Liver (tissue), 9 donors: ENCODE measurements around the gene HMG20A. TPM values are rescaled to one million over a fixed set of nuclear protein-coding genes. Genes with fewer than 3 reads are reported as not detected.

Source experiments
- DNase-seq: peaks from one replicate; pipeline ENCODE4 v3.0.0-alpha.2; 2017; ENCODE audit warnings: low spot score
- H3K27ac ChIP-seq, 2 donors: one replicate each; pipeline ENCODE4 v1.7.0; 2013; ENCODE audit warnings: inconsistent platforms in 2 of 2, low read length in 2 of 2, control low read depth in 1 of 2, low read depth in 1 of 2, mild to moderate bottlenecking in 1 of 2
- H3K27me3 ChIP-seq, 4 donors: one replicate each; pipeline versions ENCODE4 v1.6.1 to v1.7.0; 2013; ENCODE audit warnings: low read length in 3 of 4, inconsistent platforms in 1 of 4, mild to moderate bottlenecking in 1 of 4, moderate library complexity in 1 of 4; ENCODE audit not compliant: control insufficient read depth in 4 of 4, insufficient read depth in 4 of 4
- H3K36me3 ChIP-seq, 4 donors: one replicate each; pipeline versions ENCODE4 v1.6.1 to v1.7.0; 2013; ENCODE audit warnings: low read length in 3 of 4, mild to moderate bottlenecking in 3 of 4, low read depth in 1 of 4, moderate library complexity in 1 of 4; ENCODE audit not compliant: control insufficient read depth in 4 of 4, insufficient read depth in 3 of 4
- H3K4me1 ChIP-seq, 4 donors: one replicate each; pipeline versions ENCODE4 v1.6.1 to v1.7.0; 2013; ENCODE audit warnings: low read length in 3 of 4, mild to moderate bottlenecking in 3 of 4, moderate library complexity in 1 of 4; ENCODE audit not compliant: control insufficient read depth in 4 of 4, insufficient read depth in 4 of 4
- H3K4me3 ChIP-seq, 3 donors: one replicate each; pipeline versions ENCODE4 v1.6.1 to v1.7.0; 2013; ENCODE audit warnings: low read length in 3 of 3, control low read depth in 1 of 3, low read depth in 1 of 3, mild to moderate bottlenecking in 1 of 3
- H3K9ac ChIP-seq, 2 donors: one replicate each; pipeline ENCODE4 v1.7.0; 2013; ENCODE audit warnings: low read length in 2 of 2, mild to moderate bottlenecking in 2 of 2, moderate library complexity in 2 of 2, control low read depth in 1 of 2, low read depth in 1 of 2
- H3K9me3 ChIP-seq, 4 donors: one replicate each; pipeline versions ENCODE4 v1.6.1 to v1.7.0; 2013; ENCODE audit warnings: low read length in 3 of 4; ENCODE audit not compliant: control insufficient read depth in 4 of 4
- EGR1 ChIP-seq, 2 donors: IDR thresholded peaks; 2 replicates each; pipeline ENCODE4 v1.6.1; 2016 to 2018; ENCODE audit warnings: antibody characterized with exemption in 2 of 2, low read depth in 2 of 2
- FOXA1 ChIP-seq: IDR thresholded peaks from 2 replicates; pipeline ENCODE4 v1.6.1; 2016; ENCODE audit warnings: antibody characterized with exemption
- FOXA2 ChIP-seq: IDR thresholded peaks from 2 replicates; pipeline ENCODE4 v1.6.1; 2016; ENCODE audit warnings: antibody characterized with exemption
- GABPA ChIP-seq, 2 donors: IDR thresholded peaks in 1 of 2; conservative IDR thresholded peaks in 1 of 2; 2 replicates each; pipeline ENCODE4 v1.6.1; 2016; ENCODE audit warnings: antibody characterized with exemption in 2 of 2, mild to moderate bottlenecking in 1 of 2, moderate library complexity in 1 of 2
- HNF4A ChIP-seq, 2 donors: conservative IDR thresholded peaks; 2 replicates each; pipeline ENCODE4 v1.6.1; 2016; ENCODE audit warnings: antibody characterized with exemption in 2 of 2, mild to moderate bottlenecking in 2 of 2
- HNF4G ChIP-seq: IDR thresholded peaks from 2 replicates; pipeline ENCODE4 v1.6.1; 2016; ENCODE audit warnings: antibody characterized with exemption
- JUND ChIP-seq, 2 donors: IDR thresholded peaks; 2 replicates each; pipeline ENCODE4 v1.6.1; 2016; ENCODE audit warnings: antibody characterized with exemption in 2 of 2
- NR2F2 ChIP-seq: IDR thresholded peaks from 2 replicates; pipeline ENCODE4 v1.6.1; 2016; ENCODE audit warnings: antibody characterized with exemption
- RAD21 ChIP-seq, 2 donors: IDR thresholded peaks; 2 replicates each; pipeline ENCODE4 v1.6.1; 2016; ENCODE audit warnings: antibody characterized with exemption in 2 of 2, mild to moderate bottlenecking in 2 of 2
- RXRA ChIP-seq, 2 donors: IDR thresholded peaks; 2 replicates each; pipeline ENCODE4 v1.6.1; 2017 to 2018; ENCODE audit warnings: antibody characterized with exemption in 2 of 2, mild to moderate bottlenecking in 1 of 2
- SP1 ChIP-seq: IDR thresholded peaks from 2 replicates; pipeline ENCODE4 v1.6.1; 2018; ENCODE audit warnings: antibody characterized with exemption, mild to moderate bottlenecking
- TAF1 ChIP-seq: conservative IDR thresholded peaks from 2 replicates; pipeline ENCODE4 v1.6.1; 2016; ENCODE audit warnings: antibody characterized with exemption, mild to moderate bottlenecking
- YY1 ChIP-seq: IDR thresholded peaks from 2 replicates; pipeline ENCODE4 v1.6.1; 2016; ENCODE audit warnings: antibody characterized with exemption, mild to moderate bottlenecking
- WGBS: extraction: QIAGEN DNeasy Blood & Tissue Kit; methylation state at CpG from one replicate; pipeline ENCODE4 v1.1.7; 2013; 5-methylcytosine and 5-hydroxymethylcytosine counted together
- polyA plus RNA-seq, 2 donors: library from polyadenylated mRNA; stranded (reverse) in 1 of 2; unstranded in 1 of 2; fragments of 200-250 nt in 1 of 2; fragments of >200 nt in 1 of 2; fragmentation: Nextera tagmentation in 1 of 2; extraction: Ambion mirVana in 1 of 2; gene quantifications; one replicate each; pipeline versions ENCODE4 v1.2.1 to v1.2.3, GENCODE V29; 2013 to 2015
- total RNA-seq, 2 donors: library from RNA; depleted of rRNA; stranded (reverse); fragments of >200 nt; gene quantifications; one replicate each; pipeline ENCODE4 v1.2.3, GENCODE V29; 2014
- TF ChIP-seq, protein P1 (sequence below): IDR thresholded peaks from 2 replicates; pipeline ENCODE4 v1.6.1; 2016; ENCODE audit warnings: antibody characterized with exemption
- TF ChIP-seq, protein P2 (sequence below): fragments of 150-350 bp; IDR thresholded peaks from 2 replicates; pipeline ENCODE4 v1.5.1; 2017; ENCODE audit warnings: improper control_type of control experiment, low read depth, low read length; ENCODE audit not compliant: missing input control
- TF ChIP-seq, protein P3 (sequence below): IDR thresholded peaks from 2 replicates; pipeline ENCODE4 v1.6.1; 2016; ENCODE audit warnings: antibody characterized with exemption
- TF ChIP-seq, protein P4 (sequence below): IDR thresholded peaks from 2 replicates; pipeline ENCODE4 v1.6.1; 2016; ENCODE audit warnings: antibody characterized with exemption
- TF ChIP-seq, protein P5 (sequence below): IDR thresholded peaks from 2 replicates; pipeline ENCODE4 v1.6.1; 2016; ENCODE audit warnings: antibody characterized with exemption, mild to moderate bottlenecking
- donor health status: healthy.
- donor health status: healthy.
- donor health status: healthy.
- donor health status: healthy.
- donor health status: healthy.

HMG20A gene
- total and polyA plus RNA-seq, 4 donors: 7.7 to 19.4 (median 13.3) TPM

DNA sequence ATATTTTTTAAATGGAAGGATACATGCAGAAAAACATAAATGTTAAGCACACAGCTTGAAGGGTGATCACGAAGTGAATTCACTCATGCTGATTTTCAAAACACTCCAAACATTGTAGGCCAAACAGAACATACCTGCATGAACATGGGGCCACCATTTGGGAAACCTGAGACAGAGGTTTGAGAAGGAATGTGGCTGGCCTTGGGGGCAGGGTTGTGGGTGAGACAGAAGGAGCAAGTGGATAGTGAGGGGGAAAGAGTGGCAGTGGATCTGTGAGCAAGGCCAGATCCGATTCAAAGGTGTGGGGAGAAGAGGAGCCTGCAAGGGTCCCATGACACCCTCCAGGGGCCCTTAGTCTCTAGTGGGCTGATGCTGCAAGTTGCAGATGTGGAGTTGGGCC lies 94.9 kb downstream of the HMG20A start (continued):
- TF ChIP-seq, protein P1, sequence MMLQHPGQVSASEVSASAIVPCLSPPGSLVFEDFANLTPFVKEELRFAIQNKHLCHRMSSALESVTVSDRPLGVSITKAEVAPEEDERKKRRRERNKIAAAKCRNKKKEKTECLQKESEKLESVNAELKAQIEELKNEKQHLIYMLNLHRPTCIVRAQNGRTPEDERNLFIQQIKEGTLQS: no peak
- no peak for TF ChIP-seq YY1

DNA sequence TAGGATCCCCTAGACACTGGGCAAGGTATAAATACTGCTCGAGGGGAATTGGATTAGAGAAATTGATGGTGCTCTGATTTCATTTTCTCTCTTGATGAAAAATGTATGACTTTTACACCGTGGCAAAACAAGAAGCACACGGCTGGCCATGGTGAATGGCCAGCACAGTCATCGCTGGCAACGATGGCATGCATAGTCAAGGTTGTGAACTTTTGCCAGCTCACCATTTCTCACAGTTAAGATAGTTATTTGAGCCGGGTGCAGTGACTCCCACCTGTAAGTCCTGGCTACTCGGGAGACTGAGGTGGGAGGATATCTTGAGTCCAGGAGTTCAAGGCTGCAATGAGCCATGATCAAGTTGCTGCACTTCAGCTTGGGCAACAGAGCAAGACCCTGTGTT lies 95.4 kb downstream of the HMG20A start:
- Histone ChIP-seq H3K27me3 (no peaks in the 10 kb centered on the region), H3K27ac (no peak overlapping the region), H3K4me3 (no peak overlapping the region), H3K36me3 (no peaks in the 10 kb centered on the region), H3K9ac (no peak overlapping the region), H3K4me1 (no peaks in the 10 kb centered on the region), H3K9me3 (peaks cover 0 to 2% (median 0%) of the 10 kb centered on the region in 4 donors)
- WGBS: 92% methylated on average over 7 of the region's 7 CpGs
- TF ChIP-seq, protein P1: no peak
- TF ChIP-seq GABPA (IDR thresholded peaks at IDR 0.05 in 1 of 2, conservative IDR thresholded peaks at IDR 0.05 in 1 of 2) (no peak), SP1 (no peak), FOXA2 (no peak), RAD21 (IDR thresholded peaks at IDR 0.05) (no peak), JUND (IDR thresholded peaks at IDR 0.05) (no peak), HNF4A (conservative IDR thresholded peaks at IDR 0.05) (no peak), RXRA (IDR thresholded peaks at IDR 0.05) (no peak), FOXA1 (no peak), EGR1 (IDR thresholded peaks at IDR 0.05; ENCODE audit: low read depth in 2 of 2) (no peak), HNF4G (no peak), YY1 (no peak), NR2F2 (no peak), TAF1 (no peak)
- TF ChIP-seq, protein P2, sequence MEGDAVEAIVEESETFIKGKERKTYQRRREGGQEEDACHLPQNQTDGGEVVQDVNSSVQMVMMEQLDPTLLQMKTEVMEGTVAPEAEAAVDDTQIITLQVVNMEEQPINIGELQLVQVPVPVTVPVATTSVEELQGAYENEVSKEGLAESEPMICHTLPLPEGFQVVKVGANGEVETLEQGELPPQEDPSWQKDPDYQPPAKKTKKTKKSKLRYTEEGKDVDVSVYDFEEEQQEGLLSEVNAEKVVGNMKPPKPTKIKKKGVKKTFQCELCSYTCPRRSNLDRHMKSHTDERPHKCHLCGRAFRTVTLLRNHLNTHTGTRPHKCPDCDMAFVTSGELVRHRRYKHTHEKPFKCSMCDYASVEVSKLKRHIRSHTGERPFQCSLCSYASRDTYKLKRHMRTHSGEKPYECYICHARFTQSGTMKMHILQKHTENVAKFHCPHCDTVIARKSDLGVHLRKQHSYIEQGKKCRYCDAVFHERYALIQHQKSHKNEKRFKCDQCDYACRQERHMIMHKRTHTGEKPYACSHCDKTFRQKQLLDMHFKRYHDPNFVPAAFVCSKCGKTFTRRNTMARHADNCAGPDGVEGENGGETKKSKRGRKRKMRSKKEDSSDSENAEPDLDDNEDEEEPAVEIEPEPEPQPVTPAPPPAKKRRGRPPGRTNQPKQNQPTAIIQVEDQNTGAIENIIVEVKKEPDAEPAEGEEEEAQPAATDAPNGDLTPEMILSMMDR: no peak
- TF ChIP-seq, protein P3, sequence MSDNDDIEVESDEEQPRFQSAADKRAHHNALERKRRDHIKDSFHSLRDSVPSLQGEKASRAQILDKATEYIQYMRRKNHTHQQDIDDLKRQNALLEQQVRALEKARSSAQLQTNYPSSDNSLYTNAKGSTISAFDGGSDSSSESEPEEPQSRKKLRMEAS: no peak
- TF ChIP-seq, protein P4, sequence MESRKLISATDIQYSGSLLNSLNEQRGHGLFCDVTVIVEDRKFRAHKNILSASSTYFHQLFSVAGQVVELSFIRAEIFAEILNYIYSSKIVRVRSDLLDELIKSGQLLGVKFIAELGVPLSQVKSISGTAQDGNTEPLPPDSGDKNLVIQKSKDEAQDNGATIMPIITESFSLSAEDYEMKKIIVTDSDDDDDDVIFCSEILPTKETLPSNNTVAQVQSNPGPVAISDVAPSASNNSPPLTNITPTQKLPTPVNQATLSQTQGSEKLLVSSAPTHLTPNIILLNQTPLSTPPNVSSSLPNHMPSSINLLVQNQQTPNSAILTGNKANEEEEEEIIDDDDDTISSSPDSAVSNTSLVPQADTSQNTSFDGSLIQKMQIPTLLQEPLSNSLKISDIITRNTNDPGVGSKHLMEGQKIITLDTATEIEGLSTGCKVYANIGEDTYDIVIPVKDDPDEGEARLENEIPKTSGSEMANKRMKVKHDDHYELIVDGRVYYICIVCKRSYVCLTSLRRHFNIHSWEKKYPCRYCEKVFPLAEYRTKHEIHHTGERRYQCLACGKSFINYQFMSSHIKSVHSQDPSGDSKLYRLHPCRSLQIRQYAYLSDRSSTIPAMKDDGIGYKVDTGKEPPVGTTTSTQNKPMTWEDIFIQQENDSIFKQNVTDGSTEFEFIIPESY: no peak
- TF ChIP-seq, protein P5, sequence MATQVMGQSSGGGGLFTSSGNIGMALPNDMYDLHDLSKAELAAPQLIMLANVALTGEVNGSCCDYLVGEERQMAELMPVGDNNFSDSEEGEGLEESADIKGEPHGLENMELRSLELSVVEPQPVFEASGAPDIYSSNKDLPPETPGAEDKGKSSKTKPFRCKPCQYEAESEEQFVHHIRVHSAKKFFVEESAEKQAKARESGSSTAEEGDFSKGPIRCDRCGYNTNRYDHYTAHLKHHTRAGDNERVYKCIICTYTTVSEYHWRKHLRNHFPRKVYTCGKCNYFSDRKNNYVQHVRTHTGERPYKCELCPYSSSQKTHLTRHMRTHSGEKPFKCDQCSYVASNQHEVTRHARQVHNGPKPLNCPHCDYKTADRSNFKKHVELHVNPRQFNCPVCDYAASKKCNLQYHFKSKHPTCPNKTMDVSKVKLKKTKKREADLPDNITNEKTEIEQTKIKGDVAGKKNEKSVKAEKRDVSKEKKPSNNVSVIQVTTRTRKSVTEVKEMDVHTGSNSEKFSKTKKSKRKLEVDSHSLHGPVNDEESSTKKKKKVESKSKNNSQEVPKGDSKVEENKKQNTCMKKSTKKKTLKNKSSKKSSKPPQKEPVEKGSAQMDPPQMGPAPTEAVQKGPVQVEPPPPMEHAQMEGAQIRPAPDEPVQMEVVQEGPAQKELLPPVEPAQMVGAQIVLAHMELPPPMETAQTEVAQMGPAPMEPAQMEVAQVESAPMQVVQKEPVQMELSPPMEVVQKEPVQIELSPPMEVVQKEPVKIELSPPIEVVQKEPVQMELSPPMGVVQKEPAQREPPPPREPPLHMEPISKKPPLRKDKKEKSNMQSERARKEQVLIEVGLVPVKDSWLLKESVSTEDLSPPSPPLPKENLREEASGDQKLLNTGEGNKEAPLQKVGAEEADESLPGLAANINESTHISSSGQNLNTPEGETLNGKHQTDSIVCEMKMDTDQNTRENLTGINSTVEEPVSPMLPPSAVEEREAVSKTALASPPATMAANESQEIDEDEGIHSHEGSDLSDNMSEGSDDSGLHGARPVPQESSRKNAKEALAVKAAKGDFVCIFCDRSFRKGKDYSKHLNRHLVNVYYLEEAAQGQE: no peak
- no peak for DNase-seq
